Stomach (tissue), 9 donors: ENCODE measurements around the gene RANBP1. TPM values are rescaled to one million over a fixed set of nuclear protein-coding genes. Genes with fewer than 3 reads are reported as not detected.

Experiments
- DNase-seq, 2 donors: peaks; one replicate each; pipeline versions ENCODE4 v3.0.0 to v3.0.0-alpha.2; 2013 to 2019
- H3K27ac ChIP-seq, 5 donors: fragments of 200-600 bp in 4 of 5; sonication (generic) in 4 of 5; one replicate each; pipeline ENCODE4 v1.5.1; 2013 to 2019; ENCODE audit warnings: mild to moderate bottlenecking in 1 of 5, moderate library complexity in 1 of 5
- H3K27me3 ChIP-seq, 3 donors: fragments of 200-600 bp; sonication (generic); one replicate each; pipeline ENCODE4 v1.5.1; 2017 to 2019; ENCODE audit warnings: mixed run types in 1 of 3
- H3K36me3 ChIP-seq, 4 donors: fragments of 200-600 bp; sonication (generic); 1 replicate in 3 of 4; 2 replicates in 1 of 4; pipeline ENCODE4 v1.5.1; 2016 to 2019
- H3K4me1 ChIP-seq, 4 donors: fragments of 200-600 bp; sonication (generic); one replicate each; pipeline ENCODE4 v1.5.1; 2016 to 2019
- H3K4me3 ChIP-seq, 4 donors: fragments of 200-600 bp; sonication (generic) in 3 of 4; one replicate each; pipeline ENCODE4 v1.5.1; 2016 to 2019; ENCODE audit warnings: mild to moderate bottlenecking in 1 of 4
- H3K9me3 ChIP-seq, 4 donors: fragments of 200-600 bp; sonication (generic); one replicate each; pipeline ENCODE4 v1.5.1; 2016 to 2019
- EP300 ChIP-seq: sonication (generic); formaldehyde crosslinking; IDR thresholded peaks from one replicate; pipeline ENCODE4 v1.6.1; 2017; ENCODE audit warnings: antibody characterized with exemption
- POLR2A ChIP-seq, 4 donors: fragments of 450-650 bp; IDR thresholded peaks; one replicate each; pipeline ENCODE4 v1.6.1; 2016; ENCODE audit warnings: antibody characterized with exemption in 4 of 4, control low read depth in 2 of 4, mild to moderate bottlenecking in 1 of 4, moderate library complexity in 1 of 4
- POLR2AphosphoS5 ChIP-seq, 3 donors: sonication (generic); formaldehyde crosslinking; IDR thresholded peaks; one replicate each; pipeline ENCODE4 v1.6.1; 2016; ENCODE audit warnings: antibody characterized with exemption in 3 of 3
- WGBS, 5 donors: extraction: QIAGEN DNeasy Blood & Tissue Kit in 3 of 5; methylation state at CpG; one replicate each; pipeline versions ENCODE4 v1.1.5 to v1.1.7; 2013 to 2018; 5-methylcytosine and 5-hydroxymethylcytosine counted together
- intact Hi-C: fragments of 100-400 bp; cut with DNase I; formaldehyde crosslinking; loops from one replicate; pipeline ENCODE4 v1.15.1; 2023; ENCODE audit warnings: low total_unique reads
- polyA plus RNA-seq, 3 donors: library from polyadenylated mRNA; stranded (reverse); fragments of 200-250 nt; gene quantifications; one replicate each; pipeline ENCODE4 v1.2.3, GENCODE V29; 2013
- total RNA-seq, 5 donors: library from RNA; depleted of rRNA; stranded (reverse); fragments of >200 nt; gene quantifications; one replicate each; pipeline versions ENCODE4 v1.1.0 to v1.2.3, GENCODE V29; 2014 to 2016
- TF ChIP-seq, protein P1 (sequence below), 7 experiments: fragments of 450-650 bp in 4 of 7; fragments of 200-600 bp in 3 of 7; sonication (generic) in 3 of 7; IDR thresholded peaks; one replicate each; pipeline ENCODE4 v1.5.1; 2016 to 2019; ENCODE audit warnings: antibody characterized with exemption in 7 of 7, control low read depth in 2 of 7, mild to moderate bottlenecking in 1 of 7
- donor health status: healthy with polysubstance abuse.
- donor health status: Bipolar disorder and iron deficiency.
- donor health status: healthy.

RANBP1 gene
- total and polyA plus RNA-seq, 8 donors = 23.9 to 200 (median 91.9) TPM

DNA sequence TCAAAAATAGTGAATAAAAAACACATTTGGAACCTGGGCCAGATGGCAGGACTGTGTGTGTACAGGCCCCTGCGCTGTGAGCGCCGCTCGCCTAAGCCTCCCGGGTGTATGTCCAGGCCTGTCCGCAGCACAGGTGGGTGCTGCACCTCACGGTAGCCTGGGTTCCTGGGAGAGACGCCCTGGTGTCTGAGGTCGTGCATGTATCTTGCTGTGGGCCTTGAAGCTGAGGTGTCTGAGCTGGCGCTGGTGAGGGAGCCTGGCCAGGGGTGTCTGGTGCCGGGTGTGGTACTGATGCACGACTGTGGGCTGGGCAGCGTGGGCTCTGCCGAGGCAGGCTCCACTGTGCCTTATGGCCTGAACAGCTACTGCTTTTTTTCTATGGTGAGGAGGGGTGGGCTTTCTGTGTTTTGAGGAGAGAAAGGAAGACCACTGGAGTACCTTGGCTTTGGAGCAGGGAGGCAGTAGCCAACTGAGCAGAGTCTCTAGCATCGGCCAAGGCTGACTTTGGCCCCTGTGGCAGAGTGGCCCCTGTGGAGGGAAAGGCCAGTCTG, 11.5 kb downstream of the RANBP1 start:
- TF ChIP-seq, protein P1, sequence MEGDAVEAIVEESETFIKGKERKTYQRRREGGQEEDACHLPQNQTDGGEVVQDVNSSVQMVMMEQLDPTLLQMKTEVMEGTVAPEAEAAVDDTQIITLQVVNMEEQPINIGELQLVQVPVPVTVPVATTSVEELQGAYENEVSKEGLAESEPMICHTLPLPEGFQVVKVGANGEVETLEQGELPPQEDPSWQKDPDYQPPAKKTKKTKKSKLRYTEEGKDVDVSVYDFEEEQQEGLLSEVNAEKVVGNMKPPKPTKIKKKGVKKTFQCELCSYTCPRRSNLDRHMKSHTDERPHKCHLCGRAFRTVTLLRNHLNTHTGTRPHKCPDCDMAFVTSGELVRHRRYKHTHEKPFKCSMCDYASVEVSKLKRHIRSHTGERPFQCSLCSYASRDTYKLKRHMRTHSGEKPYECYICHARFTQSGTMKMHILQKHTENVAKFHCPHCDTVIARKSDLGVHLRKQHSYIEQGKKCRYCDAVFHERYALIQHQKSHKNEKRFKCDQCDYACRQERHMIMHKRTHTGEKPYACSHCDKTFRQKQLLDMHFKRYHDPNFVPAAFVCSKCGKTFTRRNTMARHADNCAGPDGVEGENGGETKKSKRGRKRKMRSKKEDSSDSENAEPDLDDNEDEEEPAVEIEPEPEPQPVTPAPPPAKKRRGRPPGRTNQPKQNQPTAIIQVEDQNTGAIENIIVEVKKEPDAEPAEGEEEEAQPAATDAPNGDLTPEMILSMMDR (IDR thresholded peaks at IDR 0.05) = no peak
- no peak for TF ChIP-seq POLR2AphosphoS5 (IDR thresholded peaks at IDR 0.05)
- TF ChIP-seq POLR2A (IDR thresholded peaks at IDR 0.05) = no peak
- TF ChIP-seq EP300 = no peak
- H3K9me3 ChIP-seq = no peaks in the 10 kb centered on the region

DNA sequence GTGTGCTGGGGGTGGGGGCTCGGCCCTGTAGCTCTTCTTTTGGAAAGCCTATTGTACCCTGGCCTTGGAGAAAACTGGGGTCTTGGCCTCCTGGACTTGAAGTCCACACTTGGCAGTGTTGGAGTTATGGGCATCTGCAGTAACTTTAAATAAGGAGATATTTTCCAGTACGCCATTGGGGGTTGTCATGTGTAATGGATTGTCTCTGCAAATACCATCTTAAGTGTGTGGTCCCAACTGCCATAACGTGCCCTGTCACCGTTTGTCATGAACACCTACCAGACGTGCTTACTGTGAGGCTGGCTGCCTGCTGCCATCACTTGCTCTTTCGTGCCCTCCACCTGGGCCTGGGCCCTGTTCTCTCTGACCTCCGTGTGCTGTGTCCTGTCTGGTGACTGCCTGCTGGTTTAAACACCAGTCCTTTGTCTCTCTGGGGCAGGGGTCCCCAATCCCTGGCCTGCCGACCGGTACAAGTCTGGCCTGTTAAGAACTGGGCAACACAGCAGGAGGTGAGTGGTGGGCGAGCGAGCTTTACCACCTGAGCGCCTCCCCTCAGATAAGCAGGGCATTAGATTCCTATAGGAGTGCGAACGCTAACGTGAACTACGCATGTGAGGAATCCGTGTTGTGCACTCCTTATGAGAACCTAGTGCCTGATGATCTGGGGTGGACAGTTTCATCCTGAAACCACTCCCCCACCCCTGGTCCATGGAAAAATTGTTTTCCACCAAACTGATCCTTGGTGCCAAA, 12.1 kb downstream of the RANBP1 start:
- no peak overlapping the region for H3K4me3 ChIP-seq
- intact Hi-C loops = no loop called here
- H3K27me3 ChIP-seq = no peaks in the 10 kb centered on the region
- no peaks in the 10 kb centered on the region for H3K9me3 ChIP-seq
- peaks cover 11 to 28% (median 20%) of the 10 kb centered on the region in 4 donors for H3K4me1 ChIP-seq
- H3K27ac ChIP-seq = no peak overlapping the region
- peaks cover 24 to 49% (median 48%) of the 10 kb centered on the region in 4 donors for H3K36me3 ChIP-seq
- no peak for DNase-seq
- TF ChIP-seq EP300 (no peak), POLR2AphosphoS5 (IDR thresholded peaks at IDR 0.05) (no peak), POLR2A (IDR thresholded peaks at IDR 0.05) (no peak)
- TF ChIP-seq, protein P1 (IDR thresholded peaks at IDR 0.05) = no peak
- WGBS, 5 donors = 75 to 84% (median 80%) methylated on average over 17 of the region's 17 CpGs

More for the DNA sequence above, 11.5 kb downstream of the RANBP1 start:
- 83 to 87% (median 85%) methylated on average over 15 of the region's 15 CpGs for WGBS, 5 donors
- DNase-seq = no peak
- no peaks in the 10 kb centered on the region for H3K27me3 ChIP-seq
- peaks cover 24 to 53% (median 51%) of the 10 kb centered on the region in 4 donors for H3K36me3 ChIP-seq
- no peak overlapping the region for H3K27ac ChIP-seq
- intact Hi-C loops = no loop called here
- peaks cover 5 to 23% (median 16%) of the 10 kb centered on the region in 4 donors for H3K4me1 ChIP-seq
- H3K4me3 ChIP-seq = no peak overlapping the region

DNA sequence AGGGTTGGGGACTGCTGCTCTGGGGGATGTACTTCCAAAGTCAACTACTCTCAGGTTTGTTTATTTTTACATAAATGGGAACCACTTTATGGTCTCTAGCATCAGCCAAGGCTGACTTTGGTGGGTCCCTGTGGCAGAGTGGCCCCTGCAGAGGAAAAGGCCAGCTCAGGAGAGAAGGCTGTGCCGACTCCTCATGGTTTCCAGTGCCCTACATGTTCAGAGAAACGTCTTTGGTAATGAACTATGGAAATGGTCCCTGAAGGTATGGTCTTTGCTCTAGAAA, 12.7 kb downstream of the RANBP1 start:
- Histone ChIP-seq H3K27ac (no peak overlapping the region), H3K36me3 (peaks cover 23 to 47% (median 45%) of the 10 kb centered on the region in 4 donors), H3K4me1 (peaks cover 15 to 34% (median 25%) of the 10 kb centered on the region in 4 donors), H3K9me3 (no peaks in the 10 kb centered on the region), H3K27me3 (no peaks in the 10 kb centered on the region), H3K4me3 (no peak overlapping the region)
- 39 to 54% (median 52%) methylated on average over 2 of the region's 2 CpGs for WGBS, 5 donors
- intact Hi-C loops = no loop called here
- TF ChIP-seq, protein P1 (IDR thresholded peaks at IDR 0.05) = no peak
- no peak for TF ChIP-seq POLR2AphosphoS5 (IDR thresholded peaks at IDR 0.05)
- TF ChIP-seq POLR2A (IDR thresholded peaks at IDR 0.05) = no peak
- no peak for TF ChIP-seq EP300
- no peak for DNase-seq

DNA sequence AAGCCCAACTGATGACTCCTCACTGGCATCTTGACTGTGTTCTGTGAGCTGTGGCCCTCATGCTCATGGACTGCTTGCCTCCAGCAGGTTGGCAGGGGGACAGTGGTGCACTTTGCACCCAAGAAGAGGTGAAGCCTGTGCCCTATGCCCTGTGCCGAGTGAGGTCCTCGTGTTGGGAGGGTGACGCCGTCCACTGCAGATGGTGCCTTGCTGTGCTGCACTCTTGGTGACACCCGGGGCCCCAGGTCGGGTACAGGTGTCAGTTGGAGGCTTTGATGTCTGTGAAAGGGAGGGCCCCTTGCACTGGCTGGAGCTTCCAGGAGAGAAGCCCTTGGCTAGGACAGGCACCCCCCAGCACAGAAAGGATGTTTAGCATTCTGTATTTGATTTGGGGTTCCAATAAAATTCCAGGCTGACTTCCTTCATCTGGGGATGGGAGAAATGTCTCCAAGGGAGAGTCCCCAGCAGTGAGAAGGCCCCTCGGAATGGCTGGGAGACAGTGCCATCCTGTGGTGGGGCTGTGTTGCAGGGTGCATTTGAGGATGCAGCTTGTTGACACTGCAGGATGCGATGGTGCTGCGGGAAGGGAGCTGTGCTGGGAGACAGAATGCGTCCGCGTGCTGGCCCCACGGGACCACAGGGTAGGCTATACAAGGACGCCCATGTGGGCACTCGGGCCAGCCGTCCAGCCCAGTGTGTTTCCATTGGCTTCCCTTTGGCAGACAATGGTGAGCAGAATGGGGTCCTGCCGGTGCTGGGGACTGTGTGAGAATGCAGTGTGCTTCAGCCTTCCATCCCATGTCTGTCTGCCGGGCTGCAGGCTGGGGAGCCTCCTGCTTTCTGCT, 13.2 kb downstream of the RANBP1 start:
- intact Hi-C loops = no loop called here
- Histone ChIP-seq H3K27ac (peak overlapping the region in 1 of 5 donors; percentile 27), H3K36me3 (peaks cover 18 to 41% (median 40%) of the 10 kb centered on the region in 4 donors), H3K27me3 (no peaks in the 10 kb centered on the region), H3K9me3 (no peaks in the 10 kb centered on the region), H3K4me1 (peaks cover 21 to 39% (median 31%) of the 10 kb centered on the region in 4 donors), H3K4me3 (no peak overlapping the region)
- WGBS, 5 donors = 27 to 31% (median 29%) methylated on average over 14 to 18 of the region's 18 CpGs
- peak; percentile 37 to 56 for DNase-seq
- TF ChIP-seq, protein P1 (IDR thresholded peaks at IDR 0.05) = peak in 1 of 7 experiments; percentile 30
- no peak for TF ChIP-seq EP300
